A673 (cell line): Measurements from ENCODE around the gene KRT86. TPM values are rescaled to one million over a fixed set of nuclear protein-coding genes. Genes with fewer than 3 reads are reported as not detected.

Experiments used
- Bru-seq: library from RNA; stranded (reverse); fragments of 400-500 nt; gene quantifications from one replicate; lab custom pipeline; 2021; lab: Mats Ljungman, UMichigan
- BruChase-seq, 2 experiments: library from RNA; stranded (reverse); fragments of 400-500 nt; gene quantifications; one replicate each; lab custom pipeline; 2021; lab: Mats Ljungman, UMichigan
- BruUV-seq: library from RNA; stranded (reverse); fragments of 400-500 nt; replicated peaks from 2 replicates; lab custom pipeline; 2021; lab: Mats Ljungman, UMichigan
- CTCF ChIA-PET: fragments of 300-600 bp; sonication (Branson Sonifier 250); formaldehyde crosslinking; loops from one replicate; lab custom pipeline; 2022; ENCODE audit warnings: antibody characterized with exemption; lab: Charles Lee
- POLR2A ChIA-PET: fragments of 300-600 bp; sonication (Branson Sonifier 250); formaldehyde crosslinking; loops from one replicate; lab custom pipeline; 2022; ENCODE audit warnings: antibody characterized with exemption; ENCODE audit not compliant: low non-redundant PET; lab: Charles Lee
- DNase-seq: peaks from one replicate; pipeline ENCODE4 v3.0.0-alpha.2; 2015; ENCODE audit warnings: low spot score
- H3K27ac ChIP-seq: fragments of 200-600 bp; sonication (generic); 2 replicates; pipeline ENCODE4 v1.5.1; 2016; ENCODE audit warnings: mixed run types, low read depth, mild to moderate bottlenecking, mixed read lengths, antibody characterized with exemption, low read length; ENCODE audit not compliant: poor library complexity, severe bottlenecking
- H3K27me3 ChIP-seq: fragments of 200-600 bp; sonication (generic); replicated peaks from 2 replicates; pipeline ENCODE4 v1.6.1; 2017; ENCODE audit warnings: mixed run types, low read depth, mild to moderate bottlenecking, mixed read lengths, antibody characterized with exemption, low read length; ENCODE audit not compliant: insufficient read depth, poor library complexity
- H3K36me3 ChIP-seq: fragments of 200-600 bp; sonication (generic); 2 replicates; pipeline ENCODE4 v1.6.1; 2016; ENCODE audit warnings: mixed run types, mild to moderate bottlenecking, mixed read lengths, antibody characterized with exemption, low read length; ENCODE audit not compliant: insufficient read depth, poor library complexity, severe bottlenecking
- H3K4me1 ChIP-seq: fragments of 200-600 bp; sonication (generic); 2 replicates; pipeline ENCODE4 v1.6.1; 2017; ENCODE audit warnings: mixed run types, mild to moderate bottlenecking, mixed read lengths, antibody characterized with exemption, low read length; ENCODE audit not compliant: insufficient read depth, poor library complexity, severe bottlenecking
- H3K4me3 ChIP-seq: fragments of 200-600 bp; sonication (generic); 2 replicates; pipeline ENCODE4 v1.5.1; 2016; ENCODE audit warnings: low read depth, mixed run types, mild to moderate bottlenecking, mixed read lengths, low read length; ENCODE audit not compliant: poor library complexity, severe bottlenecking
- H3K9me3 ChIP-seq: fragments of 200-600 bp; sonication (generic); 2 replicates; pipeline ENCODE4 v1.6.1; 2016; ENCODE audit warnings: mixed run types, low read depth, mild to moderate bottlenecking, mixed read lengths, antibody characterized with exemption, low read length; ENCODE audit not compliant: poor library complexity, severe bottlenecking
- CTCF ChIP-seq: fragments of 300-800, 200-600 bp; sonication (generic); conservative IDR thresholded peaks from 2 replicates; pipeline ENCODE4 v1.5.1; 2017; ENCODE audit warnings: low read depth, mild to moderate bottlenecking, antibody characterized with exemption, low read length, moderate library complexity, mixed read lengths
- EZH2 ChIP-seq: fragments of 200-600 bp; sonication (generic); IDR thresholded peaks from 2 replicates; pipeline ENCODE4 v1.6.1; 2017; ENCODE audit warnings: borderline replicate concordance, low read depth, mild to moderate bottlenecking, mixed read lengths, antibody characterized with exemption, low read length; ENCODE audit not compliant: poor library complexity, severe bottlenecking
- intact Hi-C: fragments of 100-400 bp; cut with micrococcal nuclease; formaldehyde crosslinking; loops from one replicate; pipeline ENCODE4 v1.10.0; 2022; ENCODE audit not compliant: unreplicated experiment
- long read RNA-seq: library from polyadenylated mRNA; stranded (forward); transcript quantifications from one replicate; pipeline ENCODE4 v2.0.0, GENCODE V29; 2022
- total RNA-seq: library from RNA; stranded (reverse); gene quantifications from 2 replicates; pipeline ENCODE4 v1.2.3, GENCODE V29; 2021

Gene KRT86
- total RNA-seq (not detected in 2 replicates), Bru-seq, nascent RNA (percentile 3 among the genes with signal in this experiment), BruChase-seq, experiment 1, labeled RNA remaining after a 2-hour chase (percentile 5 among the genes with signal in this experiment), BruChase-seq, experiment 2, labeled RNA remaining after a 6-hour chase (not detected)
- long read RNA-seq: 0 reads

GRCh38 chr12:52274521-52275120 is at the start of gene KRT86:
Gene KRT86, plus strand, starts transcription at chr12:52274645. Its CDS starts 27,272 bp downstream, at chr12:52301917.
- ChIA-PET CTCF (no interaction called here), POLR2A (no interaction called here)
- BruUV-seq: no TSS peak
- no peaks in the 10 kb centered on the region for H3K36me3 ChIP-seq
- H3K27me3 ChIP-seq: peaks cover 5% of the 10 kb centered on the region
- no peaks in the 10 kb centered on the region for H3K9me3 ChIP-seq
- no peak for DNase-seq
- H3K27ac ChIP-seq: no peak within 1 kb of the TSS
- peaks cover 6% of the 10 kb centered on the region for H3K4me1 ChIP-seq
- intact Hi-C loops: no loop called here
- no peak within 1 kb of the TSS for H3K4me3 ChIP-seq
- TF ChIP-seq CTCF (no peak), EZH2 (no peak)

GRCh38 chr12:52225752-52226151 is 48.7 kb upstream of the KRT86 start:
- CTCF ChIA-PET: interaction anchor here (0.6 kb wide), 1 partner anchor 90 kb away, joined by 3 read pairs; no protein-coding TSS in a partner anchor
- Histone ChIP-seq H3K36me3 (no peaks in the 10 kb centered on the region), H3K9me3 (no peaks in the 10 kb centered on the region), H3K4me1 (no peaks in the 10 kb centered on the region), H3K27me3 (peaks cover 4% of the 10 kb centered on the region), H3K27ac (no peak overlapping the region), H3K4me3 (no peak overlapping the region)
- BruUV-seq: no TSS peak
- POLR2A ChIA-PET: no interaction called here
- DNase-seq: no peak
- no peak for TF ChIP-seq EZH2
- no peak for TF ChIP-seq CTCF
- intact Hi-C loops: no loop called here

GRCh38 chr12:52226446-52226845 is 48.0 kb upstream of the KRT86 start:
- BruUV-seq: no TSS peak
- Histone ChIP-seq H3K36me3 (no peaks in the 10 kb centered on the region), H3K4me1 (no peaks in the 10 kb centered on the region), H3K4me3 (no peak overlapping the region), H3K9me3 (no peaks in the 10 kb centered on the region), H3K27me3 (peaks cover 4% of the 10 kb centered on the region), H3K27ac (no peak overlapping the region)
- ChIA-PET CTCF (no interaction called here), POLR2A (no interaction called here)
- DNase-seq: no peak
- TF ChIP-seq CTCF (no peak), EZH2 (no peak)
- intact Hi-C loops: no loop called here
